Keratinocyte (primary cell): Measurements from ENCODE around the gene MAPRE3. TPM values are rescaled to one million over a fixed set of nuclear protein-coding genes. Genes with fewer than 3 reads are reported as not detected.

ENCODE experiments used
- DNase-seq: peaks from one replicate; pipeline ENCODE4 v3.0.0-alpha.2; 2011; ENCODE audit warnings: low read depth, missing footprints, low spot score
- FAIRE-seq: peaks from 2 replicates; lab custom pipeline; 2011; peaks lifted over from hg19 to GRCh38; lab: Jason Lieb, UNC
- H2AFZ ChIP-seq: 2 replicates; pipeline ENCODE4 v1.6.0; 2012; ENCODE audit warnings: low read length, control low read depth, inconsistent platforms; ENCODE audit not compliant: control insufficient read depth
- H3K27ac ChIP-seq: 2 replicates; pipeline ENCODE4 v1.5.1; 2011; ENCODE audit warnings: low read length; ENCODE audit not compliant: control insufficient read depth, insufficient read depth
- H3K27me3 ChIP-seq: 3 replicates; pipeline ENCODE4 v1.6.0; 2011; ENCODE audit warnings: low read length; ENCODE audit not compliant: control insufficient read depth, insufficient read depth; ENCODE audit errors: extremely low read depth
- H3K36me3 ChIP-seq, 2 experiments: 2 replicates in 1 of 2; 3 replicates in 1 of 2; pipeline ENCODE4 v1.5.1; 2011; ENCODE audit warnings: low read length in 2 of 2, mild to moderate bottlenecking in 1 of 2; ENCODE audit not compliant: control insufficient read depth in 2 of 2, insufficient read depth in 2 of 2; ENCODE audit errors: extremely low read depth in 1 of 2
- H3K4me1 ChIP-seq: 3 replicates; pipeline ENCODE4 v1.5.1; 2011; ENCODE audit warnings: low read length; ENCODE audit not compliant: control insufficient read depth, insufficient read depth; ENCODE audit errors: extremely low read depth
- H3K4me2 ChIP-seq: 3 replicates; pipeline ENCODE4 v1.6.0; 2011; ENCODE audit warnings: low read depth, low read length; ENCODE audit not compliant: control insufficient read depth, insufficient read depth; ENCODE audit errors: extremely low read depth
- H3K4me3 ChIP-seq, 3 experiments: fragments of 200-600 bp in 1 of 3; sonication (generic) in 1 of 3; 2 replicates in 2 of 3; 3 replicates in 1 of 3; pipeline ENCODE4 v1.5.1; 2011 to 2016; ENCODE audit warnings: low read length in 3 of 3, mild to moderate bottlenecking in 3 of 3, control low read depth in 2 of 3, inconsistent platforms in 1 of 3, low read depth in 1 of 3, mixed read lengths in 1 of 3, mixed run types in 1 of 3, moderate library complexity in 1 of 3; ENCODE audit not compliant: control insufficient read depth in 2 of 3, insufficient read depth in 2 of 3; ENCODE audit errors: extremely low read depth in 1 of 3
- H3K79me2 ChIP-seq: 2 replicates; pipeline ENCODE4 v1.6.0; 2012; ENCODE audit warnings: low read length; ENCODE audit not compliant: control insufficient read depth, insufficient read depth
- H3K9ac ChIP-seq: 3 replicates; pipeline ENCODE4 v1.6.0; 2011; ENCODE audit warnings: low read length; ENCODE audit not compliant: control insufficient read depth, insufficient read depth; ENCODE audit errors: extremely low read depth
- H3K9me1 ChIP-seq: 3 replicates; pipeline ENCODE4 v1.6.0; 2011; ENCODE audit warnings: low read length; ENCODE audit not compliant: control insufficient read depth, insufficient read depth; ENCODE audit errors: extremely low read depth
- H3K9me3 ChIP-seq: 2 replicates; pipeline ENCODE4 v1.5.1; 2012; ENCODE audit warnings: low read depth, low read length; ENCODE audit not compliant: control insufficient read depth
- H4K20me1 ChIP-seq: 3 replicates; pipeline ENCODE4 v1.6.0; 2011; ENCODE audit warnings: low read length; ENCODE audit not compliant: control insufficient read depth, insufficient read depth; ENCODE audit errors: extremely low read depth
- EZH2 ChIP-seq: IDR thresholded peaks from one replicate; pipeline ENCODE4 v1.6.1; 2012; ENCODE audit warnings: inconsistent platforms, mild to moderate bottlenecking, low read length, moderate library complexity
- dilution Hi-C: fragments of 300-500 bp; cut with MboI; formaldehyde crosslinking; loops from one replicate; pipeline ENCODE4 v1.7.0; 2020; ENCODE audit warnings: low sequenced_read_pairs; ENCODE audit not compliant: extremely low pct_ligation_motif_present
- polyA plus RNA-seq, 5 experiments: library from polyadenylated mRNA; depleted of rRNA in 3 of 5; stranded (reverse) in 3 of 5; stranded (forward) in 1 of 5; unstranded in 1 of 5; fragments of >200 nt; gene quantifications; 1 replicate in 1 of 5; 2 replicates in 3 of 5; 3 replicates in 1 of 5; pipeline versions ENCODE4 v1.2.1 to v1.2.3, GENCODE V29; 2011 to 2012; ENCODE audit warnings: missing spikeins in 2 of 5, low read depth in 1 of 5, low replicate concordance in 1 of 5
- TF ChIP-seq, protein P1 (sequence below), 3 experiments: IDR thresholded peaks in 1 of 3; conservative IDR thresholded peaks in 1 of 3; optimal IDR thresholded peaks in 1 of 3; 2 replicates in 2 of 3; 3 replicates in 1 of 3; pipeline versions ENCODE3 to v1.5.1; 2011; ENCODE audit warnings: low read length in 3 of 3, mild to moderate bottlenecking in 3 of 3, moderate library complexity in 2 of 3, control low read depth in 1 of 3, inconsistent platforms in 1 of 3; ENCODE audit not compliant: insufficient read depth in 2 of 3; ENCODE audit errors: extremely low read depth in 1 of 3

MAPRE3 gene
- polyA plus RNA-seq, 1 donor (not counting 4 experiments of a cell fraction or from before 2014, with no cell fraction given): 12.6 TPM

DNA sequence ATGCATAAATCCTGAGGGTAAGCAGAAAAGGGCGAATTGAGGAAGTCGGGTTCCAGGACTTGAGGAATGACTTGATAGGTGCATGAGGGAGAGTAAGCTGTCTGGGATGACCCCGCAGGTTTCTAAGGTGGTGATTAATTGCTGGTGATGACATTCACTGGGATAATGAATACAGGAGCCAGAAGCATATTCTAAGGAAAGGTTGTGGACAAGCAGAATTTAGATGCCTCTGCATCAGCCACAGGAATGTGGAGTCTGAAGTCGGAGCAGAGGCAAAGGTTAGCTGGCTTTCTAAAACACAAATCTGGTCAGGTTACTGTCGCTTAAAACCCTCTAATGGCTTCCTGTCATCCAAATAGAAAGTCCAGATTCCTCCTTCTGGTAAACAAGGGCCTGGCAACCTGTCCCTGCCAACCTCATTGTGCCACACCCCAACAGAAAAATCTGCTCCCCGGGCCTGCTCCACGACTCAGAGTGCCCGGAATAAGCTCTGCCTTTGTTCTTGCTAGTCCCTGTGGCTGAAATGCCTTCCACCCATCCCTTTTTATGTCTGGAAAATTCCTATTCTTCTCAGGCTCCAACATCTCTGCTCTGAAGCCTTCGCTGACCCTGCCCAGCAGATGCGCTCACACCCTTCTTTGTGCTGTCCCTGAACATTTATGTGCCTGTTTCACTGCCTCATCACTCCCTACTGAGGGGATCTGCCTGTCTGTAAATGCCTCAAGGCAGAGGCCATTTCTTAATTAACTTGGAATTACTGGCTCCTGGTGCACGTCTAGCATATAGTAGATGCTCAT is 51.0 kb downstream of the MAPRE3 start:
- no peak overlapping the region for H3K4me3 ChIP-seq
- H2AFZ ChIP-seq: no peak overlapping the region
- DNase-seq (no peak), FAIRE-seq (no peak)
- no peak for TF ChIP-seq EZH2
- TF ChIP-seq, protein P1, sequence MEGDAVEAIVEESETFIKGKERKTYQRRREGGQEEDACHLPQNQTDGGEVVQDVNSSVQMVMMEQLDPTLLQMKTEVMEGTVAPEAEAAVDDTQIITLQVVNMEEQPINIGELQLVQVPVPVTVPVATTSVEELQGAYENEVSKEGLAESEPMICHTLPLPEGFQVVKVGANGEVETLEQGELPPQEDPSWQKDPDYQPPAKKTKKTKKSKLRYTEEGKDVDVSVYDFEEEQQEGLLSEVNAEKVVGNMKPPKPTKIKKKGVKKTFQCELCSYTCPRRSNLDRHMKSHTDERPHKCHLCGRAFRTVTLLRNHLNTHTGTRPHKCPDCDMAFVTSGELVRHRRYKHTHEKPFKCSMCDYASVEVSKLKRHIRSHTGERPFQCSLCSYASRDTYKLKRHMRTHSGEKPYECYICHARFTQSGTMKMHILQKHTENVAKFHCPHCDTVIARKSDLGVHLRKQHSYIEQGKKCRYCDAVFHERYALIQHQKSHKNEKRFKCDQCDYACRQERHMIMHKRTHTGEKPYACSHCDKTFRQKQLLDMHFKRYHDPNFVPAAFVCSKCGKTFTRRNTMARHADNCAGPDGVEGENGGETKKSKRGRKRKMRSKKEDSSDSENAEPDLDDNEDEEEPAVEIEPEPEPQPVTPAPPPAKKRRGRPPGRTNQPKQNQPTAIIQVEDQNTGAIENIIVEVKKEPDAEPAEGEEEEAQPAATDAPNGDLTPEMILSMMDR (optimal IDR thresholded peaks at IDR 0.05 in 1 of 3, IDR thresholded peaks at IDR 0.05 in 1 of 3, conservative IDR thresholded peaks at IDR 0.05 in 1 of 3; ENCODE audit: extremely low read depth in 1 of 3, insufficient read depth in 2 of 3, low read length in 3 of 3): no peak
- H3K4me2 ChIP-seq: no peak overlapping the region
- no peaks in the 10 kb centered on the region for H4K20me1 ChIP-seq
- H3K27me3 ChIP-seq: no peaks in the 10 kb centered on the region
- H3K27ac ChIP-seq: no peak overlapping the region
- dilution Hi-C loops: no loop called here
- peaks cover 3 to 13% of the 10 kb centered on the region in 2 experiments for H3K36me3 ChIP-seq
- no peak overlapping the region for H3K9ac ChIP-seq
- no peaks in the 10 kb centered on the region for H3K79me2 ChIP-seq
- no peaks in the 10 kb centered on the region for H3K9me3 ChIP-seq
- H3K4me1 ChIP-seq: peaks cover 6% of the 10 kb centered on the region
- H3K9me1 ChIP-seq: no peaks in the 10 kb centered on the region

DNA sequence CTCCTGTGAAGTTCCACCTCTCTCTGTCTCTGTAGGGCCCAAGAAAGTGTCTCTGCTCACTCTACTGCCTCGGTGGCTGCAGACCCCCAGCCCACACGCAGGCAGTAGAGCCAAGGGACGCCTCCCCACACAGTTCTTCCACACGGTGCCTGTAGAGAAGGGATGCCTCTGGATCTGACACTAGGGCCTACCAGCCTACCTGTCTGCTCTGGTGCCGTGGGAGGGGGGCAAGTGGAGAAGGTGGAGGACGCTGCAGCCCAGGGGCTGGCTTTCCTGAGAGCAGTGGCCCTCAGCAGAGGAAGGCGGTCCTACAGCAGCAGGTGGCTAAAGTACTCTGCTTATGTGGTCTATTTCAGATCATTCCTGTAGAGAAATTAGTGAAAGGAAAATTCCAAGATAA is 53.3 kb downstream of the MAPRE3 start:
- no peaks in the 10 kb centered on the region for H3K9me1 ChIP-seq
- H3K9ac ChIP-seq: no peak overlapping the region
- no peaks in the 10 kb centered on the region for H3K9me3 ChIP-seq
- H3K4me3 ChIP-seq: no peak overlapping the region
- H3K27ac ChIP-seq: no peak overlapping the region
- H3K4me2 ChIP-seq: no peak overlapping the region
- no peak for DNase-seq
- TF ChIP-seq, protein P1 (optimal IDR thresholded peaks at IDR 0.05 in 1 of 3, IDR thresholded peaks at IDR 0.05 in 1 of 3, conservative IDR thresholded peaks at IDR 0.05 in 1 of 3; ENCODE audit: extremely low read depth in 1 of 3, insufficient read depth in 2 of 3, low read length in 3 of 3): no peak
- TF ChIP-seq EZH2: no peak
- H3K4me1 ChIP-seq: peaks cover 6% of the 10 kb centered on the region
- no peak overlapping the region for H2AFZ ChIP-seq
- FAIRE-seq: no peak
- H3K36me3 ChIP-seq: peaks cover 3 to 17% of the 10 kb centered on the region in 2 experiments
- no peaks in the 10 kb centered on the region for H3K79me2 ChIP-seq
- H3K27me3 ChIP-seq: no peaks in the 10 kb centered on the region
- dilution Hi-C loops: no loop called here
- H4K20me1 ChIP-seq: no peaks in the 10 kb centered on the region
